ENCODE data around the gene LDLRAP1. TPM values are rescaled to one million over a fixed set of nuclear protein-coding genes. Genes with fewer than 3 reads are reported as not detected.
"Not testable (repeated sequence)": the region's sequence is repeated elsewhere in the genome, so short reads cannot be mapped to it uniquely, and the experiment has no call there.

LDLRAP1 gene
- total RNA-seq, 1 donor: 18.5 TPM

DNA sequence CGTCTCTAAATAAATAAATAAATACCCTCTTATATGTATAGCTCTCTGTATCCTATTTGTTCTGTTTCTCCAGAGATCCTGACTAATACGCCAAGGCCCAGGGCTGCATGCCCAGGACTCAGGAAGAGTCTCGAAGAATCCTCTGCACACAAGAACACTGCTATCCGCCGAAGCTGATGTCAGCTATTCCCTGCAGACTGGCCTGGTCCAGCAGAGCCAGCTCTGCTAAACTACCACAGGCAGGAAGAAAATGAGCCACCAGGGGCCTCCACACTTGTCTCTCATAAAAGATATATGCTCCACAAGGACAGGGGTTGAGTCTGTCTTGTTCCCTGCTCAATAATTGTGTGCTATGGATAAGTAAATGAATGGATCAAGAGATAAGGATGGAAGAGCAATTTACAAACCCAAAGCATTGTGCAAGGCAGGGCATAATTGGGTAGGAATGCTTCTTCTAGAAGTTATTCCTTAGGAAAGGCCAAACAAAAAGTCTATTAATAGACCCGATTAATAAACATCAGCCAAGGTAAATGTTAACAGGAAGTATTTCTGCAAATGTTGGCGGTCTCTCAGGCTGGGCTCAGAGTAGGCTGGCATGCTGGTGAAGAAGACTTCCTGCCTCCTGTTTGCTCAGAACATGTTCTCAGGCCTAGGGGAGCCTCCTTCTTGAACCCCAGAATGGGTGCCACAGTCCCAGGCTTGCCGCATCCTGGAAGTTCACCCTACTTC lies 46.9 kb downstream of the LDLRAP1 start:
- Histone ChIP-seq H3K27me3 (ENCODE audit: insufficient read depth, low read length) (no peaks in the 10 kb centered on the region), H3K4me3 (ENCODE audit: insufficient read depth, low read length) (no peak overlapping the region), H2AFZ (ENCODE audit: low read length) (no peak overlapping the region), H4K20me1 (ENCODE audit: insufficient read depth, low read length) (no peaks in the 10 kb centered on the region), H3K4me1 (ENCODE audit: insufficient read depth, low read length) (no peaks in the 10 kb centered on the region), H3K36me3 (ENCODE audit: insufficient read depth, low read length) (no peaks in the 10 kb centered on the region), H3K79me2 (ENCODE audit: insufficient read depth, low read length) (no peaks in the 10 kb centered on the region), H3K9me3 (ENCODE audit: low read depth, low read length) (no peaks in the 10 kb centered on the region), H3K27ac (ENCODE audit: low read depth, low read length) (no peak overlapping the region), H3K4me2 (ENCODE audit: insufficient read depth, low read length) (no peak overlapping the region)
- TF ChIP-seq CTCF (IDR thresholded peaks at IDR 0.05; ENCODE audit: extremely low read depth, low read depth, low read length): peak; percentile 42
- peak; percentile 93 for DNase-seq (ENCODE audit: insufficient read length, low spot score, missing footprints)

GRCh38 chr1:25593861-25594260 lies 50.5 kb downstream of the LDLRAP1 start:
- no peak overlapping the region for H3K4me2 ChIP-seq (ENCODE audit: insufficient read depth, low read length)
- peaks cover 2% of the 10 kb centered on the region for H3K9me3 ChIP-seq (ENCODE audit: low read depth, low read length)
- H4K20me1 ChIP-seq (ENCODE audit: insufficient read depth, low read length): no peaks in the 10 kb centered on the region
- no peak overlapping the region for H3K27ac ChIP-seq (ENCODE audit: low read depth, low read length)
- H3K27me3 ChIP-seq (ENCODE audit: insufficient read depth, low read length): no peaks in the 10 kb centered on the region
- no peak for TF ChIP-seq CTCF (IDR thresholded peaks at IDR 0.05; ENCODE audit: extremely low read depth, low read depth, low read length)
- no peaks in the 10 kb centered on the region for H3K36me3 ChIP-seq (ENCODE audit: insufficient read depth, low read length)
- H2AFZ ChIP-seq (ENCODE audit: low read length): no peak overlapping the region
- no peak overlapping the region for H3K4me3 ChIP-seq (ENCODE audit: insufficient read depth, low read length)
- H3K4me1 ChIP-seq (ENCODE audit: insufficient read depth, low read length): no peaks in the 10 kb centered on the region
- DNase-seq (ENCODE audit: insufficient read length, low spot score, missing footprints): no peak
- no peaks in the 10 kb centered on the region for H3K79me2 ChIP-seq (ENCODE audit: insufficient read depth, low read length)

GRCh38 chr1:25594971-25595370 lies 51.6 kb downstream of the LDLRAP1 start:
- no peaks in the 10 kb centered on the region for H3K4me1 ChIP-seq (ENCODE audit: insufficient read depth, low read length)
- H3K4me2 ChIP-seq (ENCODE audit: insufficient read depth, low read length): no peak overlapping the region
- peaks cover 5% of the 10 kb centered on the region for H3K9me3 ChIP-seq (ENCODE audit: low read depth, low read length)
- H3K4me3 ChIP-seq (ENCODE audit: insufficient read depth, low read length): no peak overlapping the region
- H3K27ac ChIP-seq (ENCODE audit: low read depth, low read length): no peak overlapping the region
- H3K36me3 ChIP-seq (ENCODE audit: insufficient read depth, low read length): no peaks in the 10 kb centered on the region
- no peak for DNase-seq (ENCODE audit: insufficient read length, low spot score, missing footprints)
- no peaks in the 10 kb centered on the region for H3K27me3 ChIP-seq (ENCODE audit: insufficient read depth, low read length)
- TF ChIP-seq CTCF (IDR thresholded peaks at IDR 0.05; ENCODE audit: extremely low read depth, low read depth, low read length): no peak
- H3K79me2 ChIP-seq (ENCODE audit: insufficient read depth, low read length): no peaks in the 10 kb centered on the region
- no peaks in the 10 kb centered on the region for H4K20me1 ChIP-seq (ENCODE audit: insufficient read depth, low read length)
- H2AFZ ChIP-seq (ENCODE audit: low read length): no peak overlapping the region

DNA sequence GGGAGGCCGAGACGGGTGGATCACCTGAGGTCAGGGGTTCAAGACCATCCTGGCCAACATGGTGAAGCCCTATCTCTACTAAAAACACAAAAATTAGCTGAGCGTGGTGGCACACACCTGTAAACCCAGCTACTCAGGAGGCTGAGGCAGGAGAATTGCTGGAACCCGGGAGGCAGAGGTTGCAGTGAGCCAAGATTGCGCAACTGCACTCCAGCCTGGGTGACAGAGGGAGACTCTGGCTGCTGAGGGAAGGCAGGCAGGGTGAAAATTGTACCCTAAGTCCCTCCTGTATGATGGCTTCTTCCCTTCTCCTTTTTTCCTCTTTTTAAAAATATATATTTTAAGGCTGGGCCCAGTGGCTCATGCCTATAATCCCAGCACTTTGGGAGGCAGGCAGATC lies 53.2 kb downstream of the LDLRAP1 start:
- H4K20me1 ChIP-seq (ENCODE audit: insufficient read depth, low read length); H3K4me2 ChIP-seq (ENCODE audit: insufficient read depth, low read length); H3K4me3 ChIP-seq (ENCODE audit: insufficient read depth, low read length); DNase-seq (ENCODE audit: insufficient read length, low spot score, missing footprints); H3K9me3 ChIP-seq (ENCODE audit: low read depth, low read length); H3K4me1 ChIP-seq (ENCODE audit: insufficient read depth, low read length); H3K79me2 ChIP-seq (ENCODE audit: insufficient read depth, low read length); H2AFZ ChIP-seq (ENCODE audit: low read length); H3K36me3 ChIP-seq (ENCODE audit: insufficient read depth, low read length); H3K27ac ChIP-seq (ENCODE audit: low read depth, low read length); H3K27me3 ChIP-seq (ENCODE audit: insufficient read depth, low read length): not testable (repeated sequence)
